ENCODE measurements around the gene CALY.
"Not testable (repeated sequence)": the region's sequence is repeated elsewhere in the genome, so short reads cannot be mapped to it uniquely, and the experiment has no call there.

The CALY gene

DNA sequence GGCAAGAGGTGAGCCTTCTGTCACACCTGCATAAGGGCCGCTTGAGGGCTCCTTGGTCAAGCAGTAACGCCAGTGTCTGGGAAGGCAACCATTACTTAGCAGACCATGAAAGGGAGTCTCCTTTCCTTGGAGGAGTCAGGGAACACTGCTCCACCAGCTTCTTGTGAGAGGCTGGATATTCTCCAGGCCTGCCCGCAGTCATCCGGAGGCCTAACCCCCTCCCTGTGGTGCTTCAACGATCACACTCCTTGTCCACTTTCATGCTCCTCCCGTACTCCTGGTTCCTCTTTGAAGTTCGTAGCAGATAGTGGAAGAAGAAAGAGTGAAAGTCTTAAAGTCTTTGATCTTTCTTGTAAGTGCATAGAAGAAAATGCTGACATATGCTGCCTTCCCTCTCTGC is 30.8 kb upstream of the CALY start:
- H3K36me3 ChIP-seq (ENCODE audit: control insufficient read depth in 2 of 2, insufficient read depth in 1 of 2, low read length in 2 of 2): peaks cover 0 to 74% of the 10 kb centered on the region in 2 experiments; a peak in 2 of 3 replicates

GRCh38 chr10:133366751-133367150 is 30.1 kb upstream of the CALY start:
- no peak overlapping the region for H3K4me3 ChIP-seq (ENCODE audit: low read depth, low read length)
- H3K36me3 ChIP-seq (ENCODE audit: control insufficient read depth in 2 of 2, insufficient read depth in 1 of 2, low read length in 2 of 2): peaks cover 0 to 81% of the 10 kb centered on the region in 2 experiments; a peak in 2 of 3 replicates
- TF ChIP-seq ZNF23 (tag by site-specific recombination; IDR thresholded peaks at IDR 0.05; ENCODE audit: borderline replicate concordance): no peak
- no peak for TF ChIP-seq ZNF18 (tag by site-specific recombination; IDR thresholded peaks at IDR 0.05)
- no peak for TF ChIP-seq ZBTB7A (tag by site-specific recombination; IDR thresholded peaks at IDR 0.05; ENCODE audit: low read depth)
- no peak for TF ChIP-seq ZNF214 (tag by site-specific recombination; IDR thresholded peaks at IDR 0.05; ENCODE audit: borderline replicate concordance)
- TF ChIP-seq REST (tag by site-specific recombination; IDR thresholded peaks at IDR 0.05): no peak
- TF ChIP-seq ZNF354C (tag by site-specific recombination; IDR thresholded peaks at IDR 0.05; ENCODE audit: borderline replicate concordance, low read depth): no peak
- TF ChIP-seq, protein P1, sequence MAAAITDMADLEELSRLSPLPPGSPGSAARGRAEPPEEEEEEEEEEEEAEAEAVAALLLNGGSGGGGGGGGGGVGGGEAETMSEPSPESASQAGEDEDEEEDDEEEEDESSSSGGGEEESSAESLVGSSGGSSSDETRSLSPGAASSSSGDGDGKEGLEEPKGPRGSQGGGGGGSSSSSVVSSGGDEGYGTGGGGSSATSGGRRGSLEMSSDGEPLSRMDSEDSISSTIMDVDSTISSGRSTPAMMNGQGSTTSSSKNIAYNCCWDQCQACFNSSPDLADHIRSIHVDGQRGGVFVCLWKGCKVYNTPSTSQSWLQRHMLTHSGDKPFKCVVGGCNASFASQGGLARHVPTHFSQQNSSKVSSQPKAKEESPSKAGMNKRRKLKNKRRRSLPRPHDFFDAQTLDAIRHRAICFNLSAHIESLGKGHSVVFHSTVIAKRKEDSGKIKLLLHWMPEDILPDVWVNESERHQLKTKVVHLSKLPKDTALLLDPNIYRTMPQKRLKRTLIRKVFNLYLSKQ (tag by site-specific recombination; IDR thresholded peaks at IDR 0.05; ENCODE audit: borderline replicate concordance): no peak
- TF ChIP-seq ZNF266 (tag by site-specific recombination; IDR thresholded peaks at IDR 0.05; ENCODE audit: low read depth): no peak
- no peak for TF ChIP-seq KLF8 (tag by site-specific recombination; IDR thresholded peaks at IDR 0.05)
- TF ChIP-seq ZNF513 (tag by site-specific recombination; IDR thresholded peaks at IDR 0.05): no peak
- TF ChIP-seq ZNF791 (tag by site-specific recombination; IDR thresholded peaks at IDR 0.05): no peak
- TF ChIP-seq MEIS1 (CRISPR knock-in tag; IDR thresholded peaks at IDR 0.05; ENCODE audit: borderline replicate concordance): no peak
- no peak for TF ChIP-seq ZNF26 (tag by site-specific recombination; IDR thresholded peaks at IDR 0.05)
- TF ChIP-seq, protein P2, sequence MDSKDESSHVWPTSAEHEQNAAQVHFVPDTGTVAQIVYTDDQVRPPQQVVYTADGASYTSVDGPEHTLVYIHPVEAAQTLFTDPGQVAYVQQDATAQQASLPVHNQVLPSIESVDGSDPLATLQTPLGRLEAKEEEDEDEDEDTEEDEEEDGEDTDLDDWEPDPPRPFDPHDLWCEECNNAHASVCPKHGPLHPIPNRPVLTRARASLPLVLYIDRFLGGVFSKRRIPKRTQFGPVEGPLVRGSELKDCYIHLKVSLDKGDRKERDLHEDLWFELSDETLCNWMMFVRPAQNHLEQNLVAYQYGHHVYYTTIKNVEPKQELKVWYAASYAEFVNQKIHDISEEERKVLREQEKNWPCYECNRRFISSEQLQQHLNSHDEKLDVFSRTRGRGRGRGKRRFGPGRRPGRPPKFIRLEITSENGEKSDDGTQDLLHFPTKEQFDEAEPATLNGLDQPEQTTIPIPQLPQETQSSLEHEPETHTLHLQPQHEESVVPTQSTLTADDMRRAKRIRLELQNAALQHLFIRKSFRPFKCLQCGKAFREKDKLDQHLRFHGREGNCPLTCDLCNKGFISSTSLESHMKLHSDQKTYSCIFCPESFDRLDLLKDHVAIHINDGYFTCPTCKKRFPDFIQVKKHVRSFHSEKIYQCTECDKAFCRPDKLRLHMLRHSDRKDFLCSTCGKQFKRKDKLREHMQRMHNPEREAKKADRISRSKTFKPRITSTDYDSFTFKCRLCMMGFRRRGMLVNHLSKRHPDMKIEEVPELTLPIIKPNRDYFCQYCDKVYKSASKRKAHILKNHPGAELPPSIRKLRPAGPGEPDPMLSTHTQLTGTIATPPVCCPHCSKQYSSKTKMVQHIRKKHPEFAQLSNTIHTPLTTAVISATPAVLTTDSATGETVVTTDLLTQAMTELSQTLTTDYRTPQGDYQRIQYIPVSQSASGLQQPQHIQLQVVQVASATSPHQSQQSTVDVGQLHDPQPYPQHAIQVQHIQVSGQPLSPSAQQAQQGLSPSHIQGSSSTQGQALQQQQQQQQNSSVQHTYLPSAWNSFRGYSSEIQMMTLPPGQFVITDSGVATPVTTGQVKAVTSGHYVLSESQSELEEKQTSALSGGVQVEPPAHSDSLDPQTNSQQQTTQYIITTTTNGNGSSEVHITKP (tag by site-specific recombination; IDR thresholded peaks at IDR 0.05): no peak
- no peak for TF ChIP-seq HOXD13 (CRISPR knock-in tag; IDR thresholded peaks at IDR 0.05; ENCODE audit: borderline replicate concordance)
- CTCF ChIA-PET: interaction anchor here (0.9 kb wide), 1 partner anchor 10 kb away, joined by 4 read pairs; no protein-coding TSS in a partner anchor
- H3K4me1 ChIP-seq (ENCODE audit: control insufficient read depth, insufficient read depth, low read length): no peaks in the 10 kb centered on the region
- H3K9me3 ChIP-seq (ENCODE audit: control insufficient read depth, insufficient read depth, low read depth, low read length): no peaks in the 10 kb centered on the region
- POLR2A ChIA-PET: no interaction called here
- H3K27ac ChIP-seq (ENCODE audit: extremely low read depth, low read depth, low read length): no peak overlapping the region

More for the DNA sequence above, 30.8 kb upstream of the CALY start:
- H3K27ac ChIP-seq (ENCODE audit: extremely low read depth, low read depth, low read length); H3K4me3 ChIP-seq (ENCODE audit: low read depth, low read length); POLR2A ChIA-PET; H3K9me3 ChIP-seq (ENCODE audit: control insufficient read depth, insufficient read depth, low read depth, low read length); H3K4me1 ChIP-seq (ENCODE audit: control insufficient read depth, insufficient read depth, low read length): not testable (repeated sequence)
- CTCF ChIA-PET: interaction anchor here (0.9 kb wide), 1 partner anchor 9 kb away, joined by 4 read pairs; no protein-coding TSS in a partner anchor
